Measurements from ENCODE around the gene STAT3.
"Not testable (repeated sequence)": the region's sequence is repeated elsewhere in the genome, so short reads cannot be mapped to it uniquely, and the experiment has no call there.

STAT3 gene

GRCh38 chr17:42366176-42367023 is 21.8 kb downstream of the STAT3 start:
- H3K27me3 ChIP-seq (ENCODE audit: control insufficient read depth, insufficient read depth, low read length); H3K9me3 ChIP-seq (ENCODE audit: control insufficient read depth, insufficient read depth, low read length); H3K27ac ChIP-seq (ENCODE audit: low read length); H3K4me3 ChIP-seq (ENCODE audit: low read length); H3K36me3 ChIP-seq (ENCODE audit: control insufficient read depth, insufficient read depth, low read length); DNase-seq (ENCODE audit: low read depth, low spot score); H3K4me1 ChIP-seq (ENCODE audit: control insufficient read depth, insufficient read depth, low read length): not testable (repeated sequence)
- no CpG with 5 or more reads among the region's 13 CpGs for WGBS (ENCODE audit: insufficient coverage, insufficient read length)

GRCh38 chr17:42365136-42365535 is 23.1 kb downstream of the STAT3 start:
- no peaks in the 10 kb centered on the region for H3K27me3 ChIP-seq (ENCODE audit: control insufficient read depth, insufficient read depth, low read length)
- H3K9me3 ChIP-seq (ENCODE audit: control insufficient read depth, insufficient read depth, low read length): no peaks in the 10 kb centered on the region
- H3K36me3 ChIP-seq (ENCODE audit: control insufficient read depth, insufficient read depth, low read length): no peaks in the 10 kb centered on the region
- no peak for DNase-seq (ENCODE audit: low read depth, low spot score)
- no peak overlapping the region for H3K27ac ChIP-seq (ENCODE audit: low read length)
- H3K4me1 ChIP-seq (ENCODE audit: control insufficient read depth, insufficient read depth, low read length): peaks cover 6% of the 10 kb centered on the region; the same call in 1 of the 2 replicates
- no peak overlapping the region for H3K4me3 ChIP-seq (ENCODE audit: low read length)
- WGBS (ENCODE audit: insufficient coverage, insufficient read length): no CpG with 5 or more reads among the region's 9 CpGs

GRCh38 chr17:42363767-42364585 is 24.3 kb downstream of the STAT3 start:
- no peak overlapping the region for H3K27ac ChIP-seq (ENCODE audit: low read length)
- WGBS (ENCODE audit: insufficient coverage, insufficient read length): no CpG with 5 or more reads among the region's 7 CpGs
- peaks cover 6% of the 10 kb centered on the region; the same call in 1 of the 2 replicates for H3K4me1 ChIP-seq (ENCODE audit: control insufficient read depth, insufficient read depth, low read length)
- H3K36me3 ChIP-seq (ENCODE audit: control insufficient read depth, insufficient read depth, low read length): no peaks in the 10 kb centered on the region
- no peaks in the 10 kb centered on the region for H3K9me3 ChIP-seq (ENCODE audit: control insufficient read depth, insufficient read depth, low read length)
- H3K4me3 ChIP-seq (ENCODE audit: low read length): no peak overlapping the region
- no peak for DNase-seq (ENCODE audit: low read depth, low spot score)
- no peaks in the 10 kb centered on the region for H3K27me3 ChIP-seq (ENCODE audit: control insufficient read depth, insufficient read depth, low read length)

GRCh38 chr17:42363231-42363630 is 25.0 kb downstream of the STAT3 start:
- H3K36me3 ChIP-seq (ENCODE audit: control insufficient read depth, insufficient read depth, low read length): no peaks in the 10 kb centered on the region
- no peak overlapping the region for H3K4me3 ChIP-seq (ENCODE audit: low read length)
- H3K27me3 ChIP-seq (ENCODE audit: control insufficient read depth, insufficient read depth, low read length): no peaks in the 10 kb centered on the region
- H3K4me1 ChIP-seq (ENCODE audit: control insufficient read depth, insufficient read depth, low read length): peaks cover 6% of the 10 kb centered on the region; the same call in 1 of the 2 replicates
- DNase-seq (ENCODE audit: low read depth, low spot score): no peak
- no CpG with 5 or more reads among the region's 1 CpG for WGBS (ENCODE audit: insufficient coverage, insufficient read length)
- H3K9me3 ChIP-seq (ENCODE audit: control insufficient read depth, insufficient read depth, low read length): no peaks in the 10 kb centered on the region
- no peak overlapping the region for H3K27ac ChIP-seq (ENCODE audit: low read length)

GRCh38 chr17:42362245-42362961 is 25.8 kb downstream of the STAT3 start:
- peaks cover 6% of the 10 kb centered on the region; the same call in 1 of the 2 replicates for H3K4me1 ChIP-seq (ENCODE audit: control insufficient read depth, insufficient read depth, low read length)
- H3K4me3 ChIP-seq (ENCODE audit: low read length): no peak overlapping the region
- no peaks in the 10 kb centered on the region for H3K27me3 ChIP-seq (ENCODE audit: control insufficient read depth, insufficient read depth, low read length)
- WGBS (ENCODE audit: insufficient coverage, insufficient read length): no CpG with 5 or more reads among the region's 7 CpGs
- H3K36me3 ChIP-seq (ENCODE audit: control insufficient read depth, insufficient read depth, low read length): no peaks in the 10 kb centered on the region
- no peaks in the 10 kb centered on the region for H3K9me3 ChIP-seq (ENCODE audit: control insufficient read depth, insufficient read depth, low read length)
- no peak for DNase-seq (ENCODE audit: low read depth, low spot score)
- no peak overlapping the region for H3K27ac ChIP-seq (ENCODE audit: low read length)

- DNase-seq (ENCODE audit: low read depth, low spot score): no peak
- Histone ChIP-seq H3K9me3 (ENCODE audit: control insufficient read depth, insufficient read depth, low read length) (no peaks in the 10 kb centered on the region), H3K27ac (ENCODE audit: low read length) (no peak overlapping the region), H3K4me3 (ENCODE audit: low read length) (no peak overlapping the region), H3K4me1 (ENCODE audit: control insufficient read depth, insufficient read depth, low read length) (peaks cover 6% of the 10 kb centered on the region; the same call in 1 of the 2 replicates), H3K27me3 (ENCODE audit: control insufficient read depth, insufficient read depth, low read length) (no peaks in the 10 kb centered on the region), H3K36me3 (ENCODE audit: control insufficient read depth, insufficient read depth, low read length) (no peaks in the 10 kb centered on the region)
- WGBS (ENCODE audit: insufficient coverage, insufficient read length): no CpG with 5 or more reads among the region's 2 CpGs
Observed at GRCh38 chr17:42361781-42362186, 26.5 kb downstream of the STAT3 start.

GRCh38 chr17:42360388-42360787 is 27.9 kb downstream of the STAT3 start:
- not testable (repeated sequence) for H3K27ac ChIP-seq (ENCODE audit: low read length); H3K36me3 ChIP-seq (ENCODE audit: control insufficient read depth, insufficient read depth, low read length); H3K27me3 ChIP-seq (ENCODE audit: control insufficient read depth, insufficient read depth, low read length); H3K4me3 ChIP-seq (ENCODE audit: low read length); H3K9me3 ChIP-seq (ENCODE audit: control insufficient read depth, insufficient read depth, low read length); DNase-seq (ENCODE audit: low read depth, low spot score); H3K4me1 ChIP-seq (ENCODE audit: control insufficient read depth, insufficient read depth, low read length)
- no CpG with 5 or more reads among the region's 2 CpGs for WGBS (ENCODE audit: insufficient coverage, insufficient read length)

- WGBS (ENCODE audit: insufficient coverage, insufficient read length): no CpG with 5 or more reads among the region's 7 CpGs
- Histone ChIP-seq H3K36me3 (ENCODE audit: control insufficient read depth, insufficient read depth, low read length) (no peaks in the 10 kb centered on the region), H3K27ac (ENCODE audit: low read length) (no peak overlapping the region), H3K27me3 (ENCODE audit: control insufficient read depth, insufficient read depth, low read length) (no peaks in the 10 kb centered on the region), H3K9me3 (ENCODE audit: control insufficient read depth, insufficient read depth, low read length) (no peaks in the 10 kb centered on the region), H3K4me3 (ENCODE audit: low read length) (no peak overlapping the region), H3K4me1 (ENCODE audit: control insufficient read depth, insufficient read depth, low read length) (peaks cover 6% of the 10 kb centered on the region; the same call in 1 of the 2 replicates)
- no peak for DNase-seq (ENCODE audit: low read depth, low spot score)
Observed at GRCh38 chr17:42359133-42359532, 29.1 kb downstream of the STAT3 start.

- WGBS (ENCODE audit: insufficient coverage, insufficient read length): no CpG with 5 or more reads among the region's 1 CpG
- Histone ChIP-seq H3K4me3 (ENCODE audit: low read length) (no peak overlapping the region), H3K4me1 (ENCODE audit: control insufficient read depth, insufficient read depth, low read length) (peaks cover 4% of the 10 kb centered on the region; the same call in 1 of the 2 replicates), H3K36me3 (ENCODE audit: control insufficient read depth, insufficient read depth, low read length) (no peaks in the 10 kb centered on the region), H3K9me3 (ENCODE audit: control insufficient read depth, insufficient read depth, low read length) (no peaks in the 10 kb centered on the region), H3K27ac (ENCODE audit: low read length) (no peak overlapping the region), H3K27me3 (ENCODE audit: control insufficient read depth, insufficient read depth, low read length) (no peaks in the 10 kb centered on the region)
- no peak for DNase-seq (ENCODE audit: low read depth, low spot score)
Observed at GRCh38 chr17:42358434-42358833, 29.8 kb downstream of the STAT3 start.

All from iPS DF 6.9 (cell line).